NT2/D1 (cell line): ENCODE data around the gene WSCD1.

Experiments used
- YY1 ChIP-seq: IDR thresholded peaks from 2 replicates; pipeline ENCODE4 v1.6.1; 2011; ENCODE audit not compliant: insufficient read length, insufficient read depth
- ZNF274 ChIP-seq: IDR thresholded peaks from 2 replicates; pipeline ENCODE4 v1.6.1; 2011; ENCODE audit warnings: mild to moderate bottlenecking, low read depth, low read length

- no peak for TF ChIP-seq YY1
- TF ChIP-seq ZNF274: no peak
Measured at GRCh38 chr17:6066183-6066948, 3.8 kb upstream of the WSCD1 start.
